Measurements from ENCODE around the gene CACNA2D3.

GRCh38 chr3:54633444-54634121 lies 511.2 kb downstream of the CACNA2D3 start:
- TF ChIP-seq CTCF (IDR thresholded peaks at IDR 0.05) (no peak), POLR2AphosphoS5 (IDR thresholded peaks at IDR 0.05) (no peak), POLR2A (IDR thresholded peaks at IDR 0.05) (no peak)
